ENCODE measurements around the gene AHCTF1. TPM values are rescaled to one million over a fixed set of nuclear protein-coding genes. Genes with fewer than 3 reads are reported as not detected.

AHCTF1 gene
- total RNA-seq, 1 experiment from 2014 or later = 44.3 TPM

DNA sequence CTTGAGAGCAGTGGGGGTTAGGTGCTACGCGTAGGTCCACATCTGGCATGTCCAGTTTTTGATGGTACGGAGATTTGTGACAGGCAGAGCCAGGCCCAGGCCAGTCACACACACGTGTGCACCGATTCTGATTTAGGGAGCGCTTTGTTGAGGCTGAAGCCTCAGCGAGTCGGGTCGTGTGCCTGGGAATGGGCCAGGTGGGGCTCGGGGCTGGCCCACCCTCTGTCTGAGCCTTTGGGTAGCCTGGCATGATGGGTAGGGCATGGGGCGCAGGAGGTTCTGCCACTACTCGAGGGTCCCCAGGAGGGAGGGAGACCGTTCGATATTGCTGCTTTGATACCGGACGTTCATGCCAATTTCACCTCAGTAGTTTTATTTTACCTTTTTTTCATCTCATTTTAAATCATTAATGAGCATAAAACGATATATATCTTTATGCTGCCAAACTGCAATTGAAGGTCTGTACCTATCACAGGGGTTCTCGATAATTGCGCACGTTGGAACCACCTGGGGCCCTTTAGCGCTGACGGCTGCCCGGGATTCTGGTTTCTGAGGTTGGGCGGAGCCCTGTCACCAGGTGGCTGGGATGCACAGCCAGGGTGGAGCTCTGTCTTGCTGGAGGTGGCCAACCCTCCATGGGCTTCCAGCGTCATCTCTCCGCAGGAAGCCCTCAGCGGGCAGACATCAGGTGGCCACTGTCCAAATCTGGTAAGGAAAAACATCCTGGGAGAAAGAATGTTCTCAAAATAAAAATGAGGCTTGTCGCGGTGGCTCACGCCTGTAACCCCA lies 135.6 kb downstream of the AHCTF1 start:
- Mint-ChIP-seq H3K27ac (peak overlapping the region in 1 of 3 experiments; percentile 76; a peak in 3 of 7 replicates), H3K36me3 (ENCODE audit: insufficient read depth in 1 of 3, low read depth in 3 of 3) (no peaks in the 10 kb centered on the region), H3K9me3 (peaks cover 0 to 4% of the 10 kb centered on the region in 2 experiments; a peak in 1 of 5 replicates), H3K4me3 (no peak overlapping the region), H3K27me3 (ENCODE audit: low read depth) (peaks cover 5% of the 10 kb centered on the region; the same call in 1 of the 2 replicates), H3K4me1 (peaks cover 32 to 40% of the 10 kb centered on the region in 2 experiments)
- H3K4me2 ChIP-seq (ENCODE audit: insufficient read depth, insufficient read length, low read length) = no peak overlapping the region
- no peak overlapping the region; the same call in 1 of the 2 replicates for H3K14ac ChIP-seq (ENCODE audit: insufficient read depth, low read length)
- no peaks in the 10 kb centered on the region for H3K79me2 ChIP-seq (ENCODE audit: insufficient read depth, low read length)
- no peak for DNase-seq
- H3K27ac ChIP-seq (ENCODE audit: insufficient read length, low read depth, low read length) = no peak overlapping the region
- H3K56ac ChIP-seq (ENCODE audit: insufficient read length, low read depth, low read length) = no peak overlapping the region
- H2BK15ac ChIP-seq (ENCODE audit: low read depth, low read length) = no peak overlapping the region; the same call in 1 of the 2 replicates
- WGBS (ENCODE audit: extremely low coverage, insufficient read length, low lambda C conversion rate) = no CpG with 5 or more reads among the region's 30 CpGs
- H3K4ac ChIP-seq (ENCODE audit: low read depth, low read length) = no peak overlapping the region
- H4K20me1 ChIP-seq (ENCODE audit: control insufficient read depth, insufficient read depth, insufficient read length) = no peaks in the 10 kb centered on the region
- H3K9me3 ChIP-seq (ENCODE audit: control insufficient read depth, low read depth, low read length) = no peaks in the 10 kb centered on the region
- H3K27me3 ChIP-seq (ENCODE audit: insufficient read depth, low read length) = no peaks in the 10 kb centered on the region
- H3K18ac ChIP-seq (ENCODE audit: insufficient read length, low read depth, low read length) = no peak overlapping the region
- no peak overlapping the region for H4K8ac ChIP-seq (replicated peaks; ENCODE audit: insufficient read length, low read depth, low read length)
- H2BK20ac ChIP-seq (ENCODE audit: low read depth, low read length, poor library complexity, severe bottlenecking) = no peak overlapping the region
- TF ChIP-seq, protein P1, sequence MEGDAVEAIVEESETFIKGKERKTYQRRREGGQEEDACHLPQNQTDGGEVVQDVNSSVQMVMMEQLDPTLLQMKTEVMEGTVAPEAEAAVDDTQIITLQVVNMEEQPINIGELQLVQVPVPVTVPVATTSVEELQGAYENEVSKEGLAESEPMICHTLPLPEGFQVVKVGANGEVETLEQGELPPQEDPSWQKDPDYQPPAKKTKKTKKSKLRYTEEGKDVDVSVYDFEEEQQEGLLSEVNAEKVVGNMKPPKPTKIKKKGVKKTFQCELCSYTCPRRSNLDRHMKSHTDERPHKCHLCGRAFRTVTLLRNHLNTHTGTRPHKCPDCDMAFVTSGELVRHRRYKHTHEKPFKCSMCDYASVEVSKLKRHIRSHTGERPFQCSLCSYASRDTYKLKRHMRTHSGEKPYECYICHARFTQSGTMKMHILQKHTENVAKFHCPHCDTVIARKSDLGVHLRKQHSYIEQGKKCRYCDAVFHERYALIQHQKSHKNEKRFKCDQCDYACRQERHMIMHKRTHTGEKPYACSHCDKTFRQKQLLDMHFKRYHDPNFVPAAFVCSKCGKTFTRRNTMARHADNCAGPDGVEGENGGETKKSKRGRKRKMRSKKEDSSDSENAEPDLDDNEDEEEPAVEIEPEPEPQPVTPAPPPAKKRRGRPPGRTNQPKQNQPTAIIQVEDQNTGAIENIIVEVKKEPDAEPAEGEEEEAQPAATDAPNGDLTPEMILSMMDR (conservative IDR thresholded peaks at IDR 0.05) = no peak
- H4K5ac ChIP-seq (ENCODE audit: insufficient read length, low read depth, low read length) = no peak overlapping the region
- H2AFZ ChIP-seq (ENCODE audit: low read length) = no peak overlapping the region
- H2BK5ac ChIP-seq (ENCODE audit: insufficient read length, low read length) = no peak overlapping the region
- no peak overlapping the region for H3T11ph ChIP-seq (ENCODE audit: low read length)
- H3K9ac ChIP-seq (ENCODE audit: extremely low read depth, insufficient read length, low read length) = no peak overlapping the region
- H3K79me1 ChIP-seq (ENCODE audit: insufficient read depth, low read depth, low read length, poor library complexity, severe bottlenecking) = no peaks in the 10 kb centered on the region
- peaks cover 3% of the 10 kb centered on the region for H3K23me2 ChIP-seq (ENCODE audit: insufficient read length, low read depth, low read length, poor library complexity, severe bottlenecking)
- peaks cover 10% of the 10 kb centered on the region; the same call in 1 of the 2 replicates for H3K4me1 ChIP-seq (ENCODE audit: insufficient read depth, low read length)
- no peak overlapping the region for H3K23ac ChIP-seq (ENCODE audit: insufficient read length, low read depth, low read length)
- no peak overlapping the region for H2AK5ac ChIP-seq (ENCODE audit: insufficient read length, low read length)
- H2BK12ac ChIP-seq (ENCODE audit: insufficient read length, low read depth, low read length) = no peak overlapping the region
- no peak overlapping the region for H2BK120ac ChIP-seq (ENCODE audit: low read depth, low read length, poor library complexity, severe bottlenecking)
- H4K91ac ChIP-seq (ENCODE audit: insufficient read length, low read depth, low read length) = no peak overlapping the region

Measured in H9 (cell line).